ENCODE data around the gene N4BP2L2. TPM values are rescaled to one million over a fixed set of nuclear protein-coding genes. Genes with fewer than 3 reads are reported as not detected.

N4BP2L2 gene
- total and polyA plus RNA-seq, 2 of the 8 experiments (the other 6 are each of a cell fraction or from before 2014, with no cell fraction given): 14.6 to 67.6 TPM

DNA sequence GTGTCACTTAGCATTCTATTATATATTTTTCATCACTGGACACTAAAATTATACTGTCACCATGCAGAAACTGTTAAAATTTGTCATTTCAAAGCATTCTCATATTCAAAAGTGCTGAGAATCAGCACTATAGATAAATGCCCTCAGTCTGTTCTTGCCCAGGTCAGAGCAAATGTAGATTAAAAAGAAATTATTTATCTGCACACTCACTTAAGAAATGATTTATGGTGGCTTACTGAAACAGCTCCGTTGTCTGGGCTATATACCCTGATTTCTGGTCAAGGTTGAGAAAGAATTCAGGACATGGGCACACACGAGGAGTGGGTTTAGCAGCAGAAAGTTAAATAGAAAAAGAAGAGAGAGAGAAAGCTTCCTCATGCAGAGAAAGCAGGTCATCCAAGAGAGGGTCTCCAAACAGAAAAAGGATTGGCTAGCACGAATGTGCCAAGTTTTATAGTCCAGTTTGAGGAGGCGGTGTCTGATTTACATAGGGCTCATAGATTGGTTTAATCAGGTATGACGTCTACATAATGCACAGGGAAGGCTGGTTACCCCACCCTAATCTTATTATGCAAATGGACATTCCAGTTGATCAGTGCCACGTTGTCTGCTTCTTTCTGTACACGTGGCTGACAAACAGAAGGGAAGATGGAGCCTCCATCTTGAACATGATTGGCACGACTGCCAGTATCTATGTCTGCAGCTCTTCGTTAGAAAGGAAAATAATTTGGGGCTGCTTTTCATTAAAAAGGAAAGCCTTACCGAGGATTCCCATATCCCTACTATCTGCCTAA lies 63.4 kb downstream of the N4BP2L2 start:
- Histone ChIP-seq H3K27ac (ENCODE audit: low read depth, low read length) (no peak overlapping the region), H3K4me1 (replicated peaks in 1 of 4; ENCODE audit: control insufficient read depth in 3 of 4, insufficient read depth in 4 of 4, low read length in 3 of 4) (no peaks in the 10 kb centered on the region), H3K79me2 (ENCODE audit: control insufficient read depth in 1 of 2, insufficient read depth in 2 of 2, low read length in 2 of 2) (no peaks in the 10 kb centered on the region), H2BK12ac (ENCODE audit: low read depth, low read length) (no peak overlapping the region), H3K23ac (ENCODE audit: insufficient read length) (no peak overlapping the region), H3K14ac (ENCODE audit: insufficient read length) (no peak overlapping the region), H3K27me3 (replicated peaks in 1 of 4; ENCODE audit: control insufficient read depth in 3 of 4, extremely low read depth in 1 of 4, insufficient read depth in 3 of 4, low read length in 3 of 4) (no peaks in the 10 kb centered on the region), H2BK15ac (ENCODE audit: low read length) (no peak overlapping the region), H3K79me1 (ENCODE audit: low read depth, low read length) (no peaks in the 10 kb centered on the region), H3K4me2 (ENCODE audit: insufficient read depth in 1 of 2, low read depth in 2 of 2, low read length in 2 of 2) (no peak overlapping the region), H4K8ac (ENCODE audit: extremely low read depth, insufficient read depth, low read length) (no peak overlapping the region), H3K9me3 (ENCODE audit: insufficient read depth in 2 of 2, low read depth in 1 of 2, low read length in 1 of 2) (no peaks in the 10 kb centered on the region), H4K91ac (replicated peaks; ENCODE audit: insufficient read length, low read length) (no peak overlapping the region), H2AK5ac (ENCODE audit: low read depth, low read length) (no peak overlapping the region), H2BK20ac (ENCODE audit: low read length) (no peak overlapping the region), H3K23me2 (ENCODE audit: low read depth, low read length) (no peaks in the 10 kb centered on the region), H2BK120ac (replicated peaks; ENCODE audit: low read depth, low read length) (no peak overlapping the region), H4K5ac (ENCODE audit: insufficient read length, low read depth, low read length) (no peak overlapping the region), H3K4ac (replicated peaks; ENCODE audit: insufficient read length, low read depth, low read length) (no peak overlapping the region), H3K9ac (replicated peaks in 1 of 4; ENCODE audit: extremely low read depth in 1 of 4, low read depth in 3 of 4, low read length in 3 of 4) (no peak overlapping the region), H3K56ac (replicated peaks; ENCODE audit: insufficient read length, low read depth, low read length) (no peak overlapping the region), H2AFZ (ENCODE audit: low read length) (no peak overlapping the region), H3K36me3 (ENCODE audit: control insufficient read depth in 2 of 4, insufficient read depth in 4 of 4, low read length in 3 of 4) (no peaks in the 10 kb centered on the region), H3K18ac (ENCODE audit: extremely low read depth, low read length) (no peak overlapping the region), H3K4me3 (ENCODE audit: extremely low read depth in 1 of 4, insufficient read depth in 2 of 4, low read depth in 3 of 4, low read length in 4 of 4) (no peak overlapping the region), H2BK5ac (ENCODE audit: low read depth, low read length) (no peak overlapping the region), H4K20me1 (replicated peaks in 1 of 2; ENCODE audit: control insufficient read depth in 1 of 2, insufficient read depth in 2 of 2, low read length in 2 of 2) (no peaks in the 10 kb centered on the region)
- DNase-seq (ENCODE audit: low read depth in 1 of 2, low spot score in 2 of 2) (no peak), FAIRE-seq (no peak)
- ChIA-PET CTCF (ENCODE audit: partially characterized antibody) (interaction anchor here (0.9 kb wide), 1 partner anchor 36 kb away, joined by 3 read pairs; no protein-coding TSS in a partner anchor), POLR2A (ENCODE audit: partially characterized antibody) (no interaction called here)
- TF ChIP-seq POLR2A (IDR thresholded peaks at IDR 0.05; ENCODE audit: control extremely low read depth in 1 of 2, low read depth in 2 of 2, low read length in 2 of 2): no peak
- no peak for TF ChIP-seq SRF (IDR thresholded peaks at IDR 0.05; ENCODE audit: low read depth, low read length)
- TF ChIP-seq RBBP5 (IDR thresholded peaks at IDR 0.05; ENCODE audit: borderline replicate concordance, low read depth, low read length): no peak
- no peak for TF ChIP-seq MAFK (IDR thresholded peaks at IDR 0.05; ENCODE audit: low read depth, low read length)
- no peak for TF ChIP-seq KDM1A (IDR thresholded peaks at IDR 0.05; ENCODE audit: borderline replicate concordance, low read length)
- no peak for TF ChIP-seq HDAC6 (IDR thresholded peaks at IDR 0.05; ENCODE audit: low read depth, low read length)
- 91% methylated on average over 10 of the region's 10 CpGs; no CpG with 5 or more reads in 1 of the 2 experiments for WGBS, 2 experiments (ENCODE audit: extremely low coverage in 1 of 2, insufficient coverage in 1 of 2, insufficient read length in 1 of 2, insufficient replicate concordance in 2 of 2, low coverage in 1 of 2, low lambda C conversion rate in 2 of 2, missing lambda C conversion rate in 1 of 2)
